ENCODE results near the gene PSME3.

DNA sequence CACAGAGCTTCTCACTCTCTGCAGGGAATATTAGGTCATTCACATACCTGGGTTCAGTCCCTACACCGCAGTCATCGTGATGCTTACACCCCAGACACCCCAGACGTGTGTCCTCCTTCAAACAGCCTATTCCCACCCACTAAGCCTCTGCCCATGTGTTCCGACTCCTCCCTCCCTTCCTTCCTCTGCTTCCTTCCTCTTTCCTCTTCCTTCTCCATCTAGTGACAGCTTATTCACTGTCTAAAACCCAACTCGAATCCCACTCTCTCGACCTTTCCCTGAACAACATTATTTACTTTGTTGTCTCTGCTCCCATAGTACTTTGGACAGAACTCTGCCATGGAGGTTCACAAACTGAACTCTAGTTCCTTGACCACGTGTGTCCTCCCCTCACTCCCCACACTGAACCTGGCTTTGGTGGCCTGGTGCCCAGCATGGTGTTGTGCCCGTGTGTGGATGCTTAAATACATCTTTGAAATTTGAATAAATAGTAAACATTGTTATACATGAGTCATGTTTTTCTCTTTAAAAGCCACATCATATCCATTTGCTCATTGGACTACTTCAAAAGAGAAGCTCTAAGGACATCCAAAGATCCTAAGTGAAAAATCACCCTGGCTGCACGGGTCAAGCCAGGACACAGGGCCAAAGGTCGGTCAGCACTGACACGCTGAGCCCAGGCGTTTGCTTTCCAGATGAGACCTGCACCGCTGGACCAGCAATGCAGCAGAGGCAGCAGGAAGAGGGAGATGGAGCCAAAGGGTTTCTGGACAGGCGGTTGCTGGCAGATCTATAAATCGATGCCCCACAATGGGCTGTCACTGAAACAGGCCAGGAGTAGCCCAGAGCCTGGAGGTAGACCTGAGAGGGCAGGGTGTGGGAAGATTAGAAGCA lies 53.3 kb downstream of the PSME3 start:
- TF ChIP-seq L3MBTL2 (conservative IDR thresholded peaks at IDR 0.05): no peak
- TF ChIP-seq BHLHE40 (IDR thresholded peaks at IDR 0.05; ENCODE audit: borderline replicate concordance): no peak
- TF ChIP-seq FOXM1 (IDR thresholded peaks at IDR 0.05; ENCODE audit: borderline replicate concordance): no peak
- TF ChIP-seq ZNF384 (IDR thresholded peaks at IDR 0.05): no peak
- TF ChIP-seq SUZ12 (IDR thresholded peaks at IDR 0.05): no peak
- TF ChIP-seq TARDBP (IDR thresholded peaks at IDR 0.05): no peak
- no peak for TF ChIP-seq ELF4 (IDR thresholded peaks at IDR 0.05)
- TF ChIP-seq PKNOX1 (IDR thresholded peaks at IDR 0.05): no peak; the same call in 1 of the 2 replicates
- no peak for TF ChIP-seq SP1 (IDR thresholded peaks at IDR 0.05)
- TF ChIP-seq FOXK2 (IDR thresholded peaks at IDR 0.05): no peak
- TF ChIP-seq HDGF (IDR thresholded peaks at IDR 0.05; ENCODE audit: borderline replicate concordance): no peak
- TF ChIP-seq FOXA1 (IDR thresholded peaks at IDR 0.05): no peak
- no peak for TF ChIP-seq NFRKB (IDR thresholded peaks at IDR 0.05)
- no peak for TF ChIP-seq LEF1 (IDR thresholded peaks at IDR 0.05; ENCODE audit: borderline replicate concordance)

Data from HEK293T (cell line).